ENCODE data around the gene MACF1.

MACF1 gene

DNA sequence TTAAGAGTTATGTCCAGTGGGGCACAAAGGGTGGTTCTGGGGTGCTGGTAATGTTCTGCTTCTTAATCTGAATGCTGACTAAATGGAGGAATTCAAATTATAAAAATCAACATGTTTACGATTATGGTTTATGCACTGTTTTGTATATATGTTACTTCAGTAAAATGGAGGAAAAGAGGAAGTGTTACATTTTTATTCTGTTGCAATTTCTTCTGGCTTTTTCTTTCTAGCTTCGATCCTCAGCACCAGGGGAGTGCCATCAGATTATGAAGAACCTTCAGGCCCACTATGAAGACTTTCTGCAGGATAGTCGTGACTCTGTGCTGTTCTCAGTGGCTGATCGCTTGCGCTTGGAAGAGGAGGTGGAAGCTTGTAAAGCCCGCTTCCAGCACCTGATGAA is 105.5 kb downstream of the MACF1 start:
- DNase-seq = no peak

DNA sequence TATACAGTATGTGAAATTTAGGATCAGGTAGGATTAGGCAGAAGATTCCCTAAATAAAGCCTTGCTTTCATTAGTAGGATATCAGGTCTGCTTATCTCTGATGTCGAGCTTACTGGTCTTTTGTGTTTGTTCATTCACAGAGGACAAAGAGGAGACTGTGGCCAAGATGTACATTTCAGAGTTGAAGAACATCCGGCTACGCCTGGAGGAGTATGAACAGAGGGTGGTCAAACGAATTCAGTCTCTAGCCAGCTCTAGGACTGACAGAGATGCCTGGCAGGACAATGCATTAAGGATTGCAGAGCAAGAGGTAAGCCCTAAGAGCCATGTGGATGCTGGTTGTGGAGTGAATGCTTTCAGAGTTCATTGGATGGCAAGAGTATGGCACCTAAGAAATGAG is 106.2 kb downstream of the MACF1 start:
- no peak for DNase-seq

DNA sequence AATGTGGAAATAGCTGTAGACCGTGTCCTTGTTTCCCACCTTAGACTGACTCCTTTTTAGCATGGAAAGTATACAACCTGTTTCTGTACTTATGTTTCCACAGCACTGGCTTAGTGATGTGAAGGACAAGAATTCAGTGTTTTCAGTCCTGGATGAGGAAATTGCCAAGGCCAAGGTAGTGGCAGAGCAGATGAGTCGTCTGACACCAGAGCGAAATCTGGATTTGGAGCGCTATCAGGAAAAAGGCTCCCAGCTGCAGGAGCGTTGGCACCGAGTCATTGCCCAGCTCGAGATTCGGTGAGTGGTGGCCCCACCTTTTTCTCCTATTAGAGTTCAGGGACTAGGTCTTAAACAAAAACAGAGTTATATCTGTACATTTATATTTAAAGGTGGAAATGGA is 112.6 kb downstream of the MACF1 start:
- no peak for DNase-seq

DNA sequence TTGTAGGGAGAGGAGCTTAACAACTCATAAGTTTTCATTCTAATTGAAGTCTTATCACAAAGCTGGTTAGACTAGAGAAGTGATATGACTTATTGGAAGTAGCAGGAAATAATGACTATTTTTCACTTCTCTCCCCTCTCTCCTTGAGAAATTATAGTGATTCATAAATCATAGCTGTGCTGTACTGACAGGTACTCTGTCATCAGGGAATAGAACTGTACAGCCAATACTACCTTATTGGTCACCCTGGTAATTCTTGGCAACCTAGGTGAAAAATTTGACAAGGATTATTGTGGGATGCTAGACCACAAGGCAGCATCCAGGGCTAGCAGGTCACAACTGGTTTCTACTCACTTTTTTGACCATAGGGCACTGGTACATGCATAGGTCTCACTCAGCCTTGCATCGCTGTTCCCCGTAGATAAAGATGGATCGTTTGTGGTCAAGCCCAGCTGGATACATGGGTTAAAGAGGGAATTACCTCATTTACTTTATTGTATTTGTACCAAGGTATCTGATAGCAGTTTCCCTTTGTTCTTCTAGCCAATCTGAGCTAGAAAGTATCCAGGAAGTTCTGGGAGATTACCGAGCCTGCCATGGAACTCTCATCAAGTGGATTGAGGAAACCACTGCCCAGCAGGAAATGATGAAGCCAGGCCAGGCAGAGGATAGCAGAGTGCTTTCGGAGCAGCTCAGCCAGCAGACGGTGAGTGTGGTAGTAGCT is 113.6 kb downstream of the MACF1 start:
- DNase-seq = no peak

DNA sequence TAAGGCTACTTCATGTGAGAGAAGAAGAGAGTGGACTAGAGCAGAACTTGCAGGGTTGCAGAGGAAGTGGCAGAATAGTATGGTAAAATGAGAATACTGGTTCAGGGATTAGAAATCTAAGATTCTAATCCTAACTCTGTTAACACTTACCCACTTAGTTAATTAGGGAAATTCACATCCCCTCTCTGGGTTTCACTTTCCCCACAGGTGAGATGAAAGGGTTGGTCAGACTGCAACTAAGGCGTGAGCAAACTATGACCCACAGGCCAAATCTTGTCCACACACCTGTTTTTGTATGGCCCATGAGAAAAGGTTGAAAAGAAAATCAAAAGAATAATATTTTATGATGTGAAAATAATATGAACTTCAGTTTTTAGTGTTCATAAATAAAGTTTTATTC is 117.5 kb downstream of the MACF1 start:
- DNase-seq = no peak

DNA sequence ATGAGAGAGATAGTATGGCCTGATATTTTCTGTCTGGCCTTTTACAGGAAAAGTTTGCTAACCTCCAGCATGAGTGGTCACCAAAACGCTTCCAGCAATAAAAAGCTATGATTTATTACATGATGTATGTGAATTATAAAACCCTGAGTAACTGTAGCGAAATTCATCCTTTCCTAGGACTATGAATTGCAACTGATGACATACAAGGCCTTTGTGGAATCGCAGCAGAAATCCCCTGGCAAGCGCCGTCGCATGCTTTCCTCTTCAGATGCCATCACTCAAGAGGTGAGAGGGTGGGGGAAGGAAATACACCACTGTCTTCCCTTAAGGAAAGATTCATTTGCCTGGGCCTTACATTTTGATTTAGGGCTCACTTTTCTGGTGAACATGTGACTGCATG is 117.9 kb downstream of the MACF1 start:
- DNase-seq = no peak

DNA sequence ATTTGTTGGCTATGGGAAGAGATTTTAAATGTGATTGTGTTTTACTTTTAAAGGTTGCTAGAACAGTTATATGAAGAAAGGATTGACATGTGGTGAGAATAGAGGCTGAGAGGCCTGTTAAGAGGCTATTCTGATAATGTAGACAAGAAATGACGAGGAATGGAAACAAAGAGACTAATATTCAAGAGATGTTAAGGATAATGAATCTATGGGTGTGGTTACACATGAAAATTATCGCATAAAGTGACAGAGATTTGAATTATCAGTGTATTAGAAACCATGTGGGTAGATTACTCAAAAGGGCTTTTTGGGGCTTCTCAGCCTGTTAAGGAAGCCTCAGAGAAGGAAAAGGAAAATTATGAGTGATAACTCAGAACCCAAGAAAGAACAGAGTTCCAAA is 120.4 kb downstream of the MACF1 start:
- no peak for DNase-seq

DNA sequence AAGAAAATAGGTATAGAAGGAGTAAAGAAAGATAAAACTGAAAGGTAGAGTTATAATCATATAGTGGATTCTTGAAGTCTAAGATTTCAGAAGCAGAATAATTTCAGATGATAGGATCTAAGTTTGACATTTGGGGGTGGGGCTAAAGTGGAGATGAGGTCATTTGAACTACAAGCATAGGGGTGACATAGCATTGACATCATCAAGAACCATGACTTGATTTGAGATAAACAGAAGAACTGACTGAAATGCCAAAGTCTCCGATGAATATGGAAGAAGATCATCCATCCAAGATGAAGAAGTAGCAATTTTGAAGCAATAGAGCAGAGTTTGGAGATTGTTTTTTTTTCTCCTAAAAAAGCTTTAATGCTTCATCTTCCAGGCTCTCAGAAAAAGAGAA is 122.3 kb downstream of the MACF1 start:
- no peak for DNase-seq

DNA sequence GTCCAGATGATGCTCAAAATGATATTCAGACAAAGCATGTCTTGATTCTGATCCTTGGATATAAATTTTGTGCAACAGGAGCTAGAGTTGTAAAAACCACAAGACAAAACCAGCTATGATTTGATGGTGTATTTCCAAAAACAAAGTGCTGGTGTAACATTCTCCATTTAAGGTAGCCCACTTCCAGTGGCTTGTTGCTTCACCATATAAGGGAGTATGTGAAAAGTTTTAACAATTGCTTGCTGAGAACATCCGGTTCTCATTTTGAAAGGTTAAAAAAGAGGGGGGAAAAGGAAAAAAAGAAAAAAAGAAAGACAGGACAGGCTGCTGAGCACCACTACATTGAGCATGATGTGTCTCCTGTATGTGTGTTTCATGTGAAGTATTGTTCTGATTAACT is 123.6 kb downstream of the MACF1 start:
- DNase-seq = peak; percentile 34

DNA sequence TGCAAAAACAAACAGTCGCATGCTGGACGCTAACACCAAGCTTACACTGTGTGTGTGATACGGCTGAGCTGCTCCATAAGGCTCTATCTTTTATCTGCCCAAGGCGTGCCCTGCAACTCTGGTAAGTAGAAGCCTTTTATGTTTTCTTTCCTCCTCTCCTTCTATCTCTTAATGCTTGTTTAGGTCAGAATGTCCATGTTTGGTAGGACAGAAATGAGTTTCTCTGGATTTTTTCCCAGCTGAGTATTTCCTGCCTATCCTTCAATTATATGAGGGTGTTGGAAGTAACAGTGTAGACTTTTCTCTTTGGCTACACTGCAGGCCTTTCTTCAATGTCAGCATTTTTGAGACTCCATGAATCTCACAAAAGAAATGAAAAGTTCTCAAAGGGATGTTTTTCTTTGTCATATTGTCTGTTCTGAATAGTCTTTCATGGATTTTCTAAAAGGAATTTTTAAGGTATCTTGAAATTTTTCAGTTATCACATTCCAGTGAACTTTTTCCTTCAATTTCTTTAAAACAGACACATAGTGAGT is 124.2 kb downstream of the MACF1 start:
- DNase-seq = no peak

DNA sequence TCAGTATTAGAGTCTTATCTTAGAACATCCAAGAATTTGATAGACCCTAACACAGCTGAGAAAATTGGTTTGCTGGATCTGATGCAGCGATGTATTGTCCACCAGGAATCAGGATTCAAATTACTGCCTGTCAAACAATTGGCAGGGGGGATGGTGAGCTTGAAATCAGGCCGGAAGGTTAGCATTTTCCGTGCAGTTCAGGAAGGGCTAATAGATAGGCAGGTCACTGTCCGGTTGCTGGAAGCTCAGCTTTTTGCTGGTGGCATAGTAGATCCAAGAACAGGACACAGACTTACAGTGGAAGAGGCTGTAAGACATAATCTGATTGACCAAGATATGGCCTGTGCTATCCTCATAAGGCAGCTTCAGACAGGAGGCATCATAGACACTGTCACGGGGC is 127.2 kb downstream of the MACF1 start:
- DNase-seq = no peak

DNA sequence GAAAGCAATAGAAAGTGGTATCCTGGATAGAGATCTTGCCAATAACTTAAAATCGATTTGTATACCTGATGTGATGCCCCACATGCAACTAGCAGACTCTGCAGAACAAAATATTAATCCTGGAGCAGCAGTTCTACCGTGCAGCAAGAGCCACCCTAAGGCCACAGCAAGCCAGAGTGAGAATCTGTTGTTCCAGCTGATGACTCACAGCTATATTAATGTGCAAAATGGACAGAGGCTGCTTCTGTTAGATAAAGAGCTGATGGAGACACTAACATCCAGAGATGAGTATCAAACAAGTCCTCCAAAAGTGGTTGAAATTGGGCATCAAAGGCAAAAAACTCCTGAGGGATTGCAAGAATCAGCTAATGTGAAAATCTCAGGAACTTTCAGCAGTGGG is 127.8 kb downstream of the MACF1 start:
- no peak for DNase-seq

DNA sequence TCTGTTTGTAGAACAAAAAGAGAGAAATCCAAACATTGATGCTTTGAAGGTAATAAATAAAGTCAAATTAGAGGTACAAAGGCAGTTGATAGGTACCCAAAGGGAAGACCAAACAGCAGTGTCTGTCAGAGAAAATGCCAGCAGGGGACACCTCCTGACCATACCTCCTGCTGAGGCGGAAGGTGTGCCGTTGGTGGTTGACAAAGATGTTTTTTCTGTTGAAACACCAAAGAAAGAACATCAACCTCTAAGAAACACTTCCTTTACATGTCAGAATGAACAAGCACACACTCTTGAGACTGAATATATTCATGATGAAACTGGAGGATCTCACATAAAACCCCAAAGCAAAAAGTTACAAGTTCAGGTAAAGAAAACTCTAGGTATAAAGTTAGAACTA is 128.3 kb downstream of the MACF1 start:
- no peak for DNase-seq

DNA sequence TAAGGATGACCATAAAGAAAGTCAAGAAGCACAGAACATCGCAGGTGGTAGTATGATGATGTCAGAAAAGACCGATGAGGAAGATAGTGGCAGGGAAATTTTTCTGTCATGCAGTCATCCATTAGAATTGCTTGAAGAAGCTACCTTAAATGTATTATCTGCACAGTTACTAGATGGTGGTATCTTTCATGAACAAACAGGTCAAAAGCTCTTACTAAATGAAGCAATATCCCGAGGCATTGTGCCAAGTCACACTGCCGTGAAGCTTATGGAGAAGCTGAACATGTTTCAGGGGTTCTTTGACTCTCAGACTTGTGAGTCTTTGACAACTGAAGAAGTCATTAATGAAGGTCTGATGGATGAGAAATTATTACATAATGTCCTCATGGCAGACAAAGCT is 128.8 kb downstream of the MACF1 start:
- DNase-seq = no peak

DNA sequence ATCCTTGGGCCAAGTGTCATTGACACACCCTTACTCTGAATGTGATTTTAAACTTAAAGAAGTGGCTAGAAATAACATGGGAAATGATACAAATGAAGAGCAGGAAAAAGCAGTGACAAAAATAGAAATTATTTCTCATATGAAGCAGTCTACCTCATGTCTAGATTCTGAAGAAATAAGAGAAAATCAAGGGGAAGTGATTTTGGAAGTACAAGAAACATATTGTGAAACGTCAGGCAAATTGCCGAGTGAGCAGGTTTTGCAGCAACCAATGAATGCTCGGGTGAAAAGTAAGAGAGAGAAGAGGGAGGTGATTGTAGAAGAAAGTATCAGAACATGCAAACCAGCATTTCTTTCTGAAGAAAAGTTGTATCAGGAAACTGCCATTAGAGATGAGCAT is 130.7 kb downstream of the MACF1 start:
- no peak for DNase-seq

DNA sequence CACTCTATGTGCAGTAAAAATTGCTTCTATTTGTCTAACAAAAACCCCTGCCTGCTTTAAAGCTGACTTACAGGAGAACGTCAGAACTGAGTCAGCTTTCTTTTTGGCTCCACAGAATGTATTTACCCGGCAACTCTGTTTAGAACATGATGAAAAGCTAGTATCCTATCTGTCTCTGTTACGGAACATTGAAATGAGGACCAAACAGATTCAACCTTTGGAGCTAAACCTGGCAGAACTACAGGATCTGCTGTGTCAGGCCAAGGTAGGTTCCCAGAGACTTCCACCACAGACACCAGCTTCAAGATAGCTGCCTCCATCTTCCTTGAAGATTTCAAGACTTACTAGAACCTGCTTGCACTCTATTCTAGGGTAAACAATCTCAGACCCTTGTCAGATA is 132.6 kb downstream of the MACF1 start:
- DNase-seq = no peak

DNA sequence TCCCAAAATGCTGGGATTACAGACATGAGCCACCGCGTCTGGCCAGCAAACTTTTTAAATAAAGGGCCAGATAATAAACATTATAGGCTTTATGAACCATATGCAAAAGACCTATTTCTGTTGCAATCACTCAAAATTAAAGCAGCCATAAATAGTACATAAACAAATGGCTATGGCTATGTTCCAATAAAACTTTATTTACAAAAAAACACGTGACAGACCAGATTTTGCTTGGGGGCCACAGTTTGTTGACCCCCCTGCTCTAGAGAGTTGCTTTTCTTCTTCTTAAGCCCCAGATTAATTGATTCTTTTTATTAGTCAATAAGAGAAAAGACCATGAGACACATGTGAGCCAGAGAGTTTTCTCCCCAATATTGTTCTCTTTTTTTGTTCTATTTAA is 138.3 kb downstream of the MACF1 start:
- DNase-seq = no peak

DNA sequence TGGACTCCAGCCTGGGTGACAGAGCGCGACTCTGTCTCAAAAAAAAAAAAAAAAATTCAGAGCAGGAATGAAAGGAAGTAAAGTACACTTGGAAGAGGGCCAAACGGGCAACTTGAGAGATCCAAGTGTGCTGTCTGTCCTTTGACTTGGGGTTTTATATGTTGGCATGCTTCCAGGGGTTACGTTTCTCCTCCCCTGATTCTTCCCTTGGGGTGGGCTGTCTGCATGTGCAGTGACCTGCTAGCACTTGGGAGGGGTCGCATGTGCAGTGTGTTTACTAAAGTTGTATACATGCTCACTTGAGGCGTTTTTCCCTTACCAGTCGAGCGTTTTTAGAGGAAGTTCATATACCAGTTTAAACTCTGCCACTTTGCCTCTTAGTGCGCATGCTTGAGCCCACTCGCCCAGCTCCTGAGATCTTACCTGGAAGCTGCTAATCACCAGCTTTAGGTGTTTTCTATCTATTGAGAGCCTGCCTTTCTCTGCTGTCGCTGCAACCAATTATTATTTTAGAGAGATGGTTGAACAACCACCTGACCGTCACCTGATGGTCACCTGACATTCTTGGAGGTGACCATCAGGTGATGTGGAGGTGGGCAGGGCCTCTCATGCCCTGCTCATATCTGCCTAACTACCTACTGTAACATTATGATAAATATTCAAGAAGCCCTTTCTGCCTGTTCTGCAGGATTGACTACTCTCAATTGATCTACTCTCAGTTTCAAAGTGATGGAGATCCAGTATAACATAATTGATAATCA is 140.1 kb downstream of the MACF1 start:
- DNase-seq = no peak

DNA sequence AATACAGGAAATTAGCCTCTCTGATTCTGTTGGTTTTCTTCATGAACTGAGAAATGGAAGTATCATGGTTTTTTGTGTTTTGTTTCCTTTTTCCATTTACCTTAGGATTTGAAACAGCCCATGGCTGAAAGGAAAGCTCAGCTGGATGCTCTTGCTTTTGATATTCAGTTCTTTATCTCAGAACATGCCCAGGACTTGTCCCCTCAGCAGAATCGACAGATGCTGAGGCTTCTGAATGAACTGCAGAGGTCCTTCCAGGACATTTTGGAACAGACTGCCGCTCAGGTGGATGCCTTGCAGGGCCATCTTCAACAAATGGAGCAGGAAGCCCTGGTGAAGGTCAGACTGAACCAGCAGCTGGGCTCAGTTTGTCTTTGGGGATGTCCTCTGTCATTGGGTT is 142.4 kb downstream of the MACF1 start:
- DNase-seq = no peak

DNA sequence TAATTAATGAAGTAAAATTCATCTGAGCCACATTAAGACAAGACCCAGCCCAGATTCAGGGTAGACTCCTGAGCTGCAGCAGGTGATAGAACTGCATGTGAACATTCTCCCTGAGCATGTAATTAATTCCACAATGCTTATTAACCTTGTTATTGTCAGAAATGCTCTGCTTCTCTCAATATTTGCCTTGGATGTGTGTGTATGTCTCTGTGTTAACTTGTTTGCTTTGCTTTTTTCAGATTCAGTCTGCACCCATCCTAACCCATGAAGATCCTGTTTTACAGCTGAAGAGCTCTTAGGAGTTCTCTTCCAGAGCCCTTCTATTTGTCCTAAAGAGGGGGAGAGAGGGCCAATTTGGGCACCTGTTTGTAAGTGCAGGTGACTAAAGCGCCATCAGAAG is 143.8 kb downstream of the MACF1 start:
- no peak for DNase-seq

DNA sequence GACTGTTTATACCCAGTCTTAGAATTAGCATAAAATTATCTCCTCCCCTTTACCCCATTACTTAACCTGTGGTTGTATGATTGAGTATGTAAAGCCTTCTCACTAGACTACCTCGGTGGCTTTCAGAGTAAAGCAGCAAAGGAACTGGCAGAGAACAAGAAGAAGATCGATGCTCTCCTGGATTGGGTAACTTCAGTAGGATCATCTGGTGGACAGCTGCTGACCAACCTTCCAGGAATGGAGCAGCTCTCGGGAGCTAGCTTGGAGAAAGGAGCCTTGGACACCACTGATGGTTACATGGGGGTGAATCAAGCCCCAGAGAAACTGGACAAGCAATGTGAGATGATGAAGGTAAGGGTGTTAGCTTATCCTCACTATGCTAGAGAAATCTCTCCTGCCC is 148.4 kb downstream of the MACF1 start:
- DNase-seq = no peak

DNA sequence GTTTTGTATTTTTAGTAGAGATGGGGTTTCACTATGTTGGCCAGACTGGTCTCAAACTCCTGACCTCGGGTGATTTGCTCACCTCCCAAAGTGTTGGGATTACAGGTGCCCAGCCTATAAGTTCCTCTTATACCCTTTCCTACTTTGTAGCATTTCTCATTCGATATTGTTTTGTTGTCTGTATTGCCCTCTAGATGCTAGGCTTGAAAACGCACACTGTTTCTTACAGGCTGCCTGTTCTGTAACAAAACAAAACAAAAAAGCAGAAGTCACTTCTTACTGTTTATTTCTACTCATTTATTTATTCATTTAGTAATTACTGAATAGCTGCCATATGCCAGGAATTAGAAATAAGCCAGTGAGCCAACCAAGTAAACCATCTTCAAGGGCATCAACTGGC is 150.1 kb downstream of the MACF1 start:
- no peak for DNase-seq

DNA sequence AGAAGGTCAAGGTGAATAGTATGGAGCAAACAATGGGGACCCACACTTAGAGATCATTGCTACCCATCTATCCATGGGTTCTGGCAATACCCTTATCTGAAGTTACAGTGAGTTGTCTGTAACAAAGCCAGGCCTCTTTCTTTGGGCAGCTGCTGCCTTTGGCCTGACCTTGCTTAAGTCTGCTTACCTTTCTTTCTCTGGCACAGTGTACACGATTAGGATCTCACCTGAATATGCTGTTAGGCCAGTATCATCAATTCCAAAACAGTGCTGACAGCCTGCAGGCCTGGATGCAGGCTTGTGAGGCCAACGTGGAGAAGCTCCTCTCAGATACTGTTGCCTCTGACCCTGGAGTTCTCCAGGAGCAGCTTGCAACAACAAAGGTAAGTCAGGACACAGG is 154.0 kb downstream of the MACF1 start:
- DNase-seq = no peak

DNA sequence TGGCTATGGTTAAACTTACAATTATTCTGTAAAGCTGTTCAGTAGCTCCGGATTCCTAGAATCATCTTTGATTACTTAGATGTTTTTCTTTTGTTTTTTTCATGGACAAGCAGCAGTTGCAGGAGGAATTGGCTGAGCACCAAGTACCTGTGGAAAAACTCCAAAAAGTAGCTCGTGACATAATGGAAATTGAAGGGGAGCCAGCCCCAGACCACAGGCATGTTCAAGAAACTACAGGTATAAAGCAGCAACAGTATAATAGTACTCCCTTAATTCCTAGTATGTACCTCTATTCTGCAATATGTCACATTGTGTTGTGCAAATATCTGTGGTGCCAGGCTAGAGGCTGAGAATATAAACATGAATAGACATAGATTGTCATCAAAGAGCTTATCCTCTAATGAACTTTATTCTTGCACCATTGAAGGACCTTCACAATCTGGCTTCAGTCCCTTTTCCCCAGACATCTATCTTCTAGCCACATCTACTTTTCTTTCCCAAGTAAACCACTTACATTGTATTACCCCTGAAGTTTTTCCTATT is 154.6 kb downstream of the MACF1 start:
- DNase-seq = no peak

Data from CD4-positive, alpha-beta T cell treated with Interleukin-4 for 4 hours (primary cell).